HCT116 (cell line): ENCODE data around the gene KIF12. TPM values are rescaled to one million over a fixed set of nuclear protein-coding genes. Genes with fewer than 3 reads are reported as not detected.

ENCODE experiments used
- ATAC-seq: fragments of 200-7000 bp; cut with Tn5 transposase; 2 replicates; pipeline ENCODE4 v1.9.1; 2020; ENCODE audit warnings: mild to moderate bottlenecking, moderate library complexity
- BruUV-seq: library from RNA; stranded (reverse); fragments of 400-500 nt; replicated peaks from 2 replicates; lab custom pipeline; 2021; lab: Mats Ljungman, UMichigan
- CTCF ChIA-PET: fragments of 300-600 bp; sonication (Branson Sonifier 250); formaldehyde crosslinking; loops from one replicate; lab custom pipeline; 2021; ENCODE audit warnings: antibody characterized with exemption; lab: Charles Lee
- POLR2A ChIA-PET: fragments of 300-600, 350-600 bp; sonication (Branson Sonifier 250); formaldehyde crosslinking; loops from one replicate; lab custom pipeline; 2021; ENCODE audit warnings: antibody characterized with exemption; lab: Charles Lee
- RAD21 ChIA-PET, 2 experiments: fragments of 300-600 bp; sonication (Branson Sonifier 250); formaldehyde crosslinking; loops; one replicate each; lab custom pipeline; 2023; ENCODE audit warnings: low total read pairs in 2 of 2; ENCODE audit not compliant: uncharacterized antibody in 2 of 2, unreplicated experiment in 2 of 2, low non-redundant PET in 1 of 2; lab: Charles Lee
- DNase-seq: peaks from one replicate; pipeline ENCODE4 v3.0.0-alpha.2; 2010; ENCODE audit warnings: low read depth, low spot score
- H2AFZ ChIP-seq: fragments of 200-600 bp; shearing (Covaris generic), sonication (generic); 2 replicates; pipeline ENCODE4 v1.6.1; 2017; ENCODE audit warnings: low read depth, mixed run types, mixed read lengths, antibody characterized with exemption, low read length; ENCODE audit not compliant: poor library complexity, severe bottlenecking
- H3K27ac ChIP-seq: 2 replicates; pipeline ENCODE4 v1.5.1; 2012; ENCODE audit warnings: low read depth, low read length
- H3K27me3 ChIP-seq: fragments of 200-600 bp; sonication (generic); 2 replicates; pipeline ENCODE4 v1.6.1; 2016; ENCODE audit warnings: mixed run types, low read length, mixed read lengths; ENCODE audit not compliant: insufficient read depth
- H3K36me3 ChIP-seq, 2 experiments: fragments of 200-500 bp in 1 of 2; fragments of 200-600 bp in 1 of 2; sonication (Bioruptor generic) in 1 of 2; sonication (generic) in 1 of 2; 2 replicates each; pipeline versions ENCODE4 v1.5.1 to v1.6.1; 2014 to 2016; ENCODE audit warnings: low read length in 2 of 2, inconsistent platforms in 1 of 2, mixed read lengths in 1 of 2, mixed run types in 1 of 2; ENCODE audit not compliant: insufficient read depth in 2 of 2, control insufficient read depth in 1 of 2
- H3K4me1 ChIP-seq, 2 experiments: fragments of 200-600 bp in 1 of 2; sonication (generic) in 1 of 2; 2 replicates each; pipeline versions ENCODE4 v1.5.1 to v1.6.1; 2012 to 2017; ENCODE audit warnings: low read length in 2 of 2, inconsistent platforms in 1 of 2, mild to moderate bottlenecking in 1 of 2, mixed read lengths in 1 of 2, mixed run types in 1 of 2, moderate library complexity in 1 of 2; ENCODE audit not compliant: insufficient read depth in 2 of 2, control insufficient read depth in 1 of 2
- H3K4me2 ChIP-seq: fragments of 200-600 bp; sonication (generic); 2 replicates; pipeline ENCODE4 v1.6.1; 2017; ENCODE audit warnings: mixed run types, low read length, mixed read lengths
- H3K4me3 ChIP-seq, 2 experiments: fragments of 200-600 bp in 1 of 2; sonication (generic) in 1 of 2; replicated peaks in 1 of 2; 2 replicates each; pipeline ENCODE4 v1.5.1; 2011 to 2016; ENCODE audit warnings: low read length in 2 of 2, control low read depth in 1 of 2, low read depth in 1 of 2, mild to moderate bottlenecking in 1 of 2, mixed read lengths in 1 of 2, mixed run types in 1 of 2
- H3K79me2 ChIP-seq: fragments of 200-600 bp; sonication (generic); 2 replicates; pipeline ENCODE4 v1.6.1; 2017; ENCODE audit warnings: mild to moderate bottlenecking, mixed run types, low read length, moderate library complexity, mixed read lengths; ENCODE audit not compliant: insufficient read depth
- H3K9ac ChIP-seq: fragments of 200-600 bp; sonication (generic); 2 replicates; pipeline ENCODE4 v1.6.1; 2016; ENCODE audit warnings: low read length, mixed read lengths
- H3K9me2 ChIP-seq: fragments of 200-600 bp; sonication (generic), shearing (Covaris generic); 2 replicates; pipeline ENCODE4 v1.6.1; 2017; ENCODE audit warnings: mixed run types, mild to moderate bottlenecking, moderate library complexity; ENCODE audit not compliant: insufficient read depth
- H3K9me3 ChIP-seq, 2 experiments: fragments of 200-500 bp in 1 of 2; fragments of 200-600 bp in 1 of 2; sonication (Bioruptor generic) in 1 of 2; sonication (generic) in 1 of 2; 2 replicates each; pipeline ENCODE4 v1.6.1; 2014 to 2017; ENCODE audit warnings: low read length in 2 of 2, mixed read lengths in 2 of 2, inconsistent platforms in 1 of 2, low read depth in 1 of 2, mild to moderate bottlenecking in 1 of 2, mixed run types in 1 of 2, moderate library complexity in 1 of 2; ENCODE audit not compliant: control insufficient read depth in 1 of 2, insufficient read depth in 1 of 2
- H4K20me1 ChIP-seq: fragments of 200-600 bp; sonication (generic), shearing (Covaris generic); 2 replicates; pipeline ENCODE4 v1.6.1; 2017; ENCODE audit warnings: mixed run types, mild to moderate bottlenecking, moderate library complexity; ENCODE audit not compliant: insufficient read depth
- CBX3 ChIP-seq: IDR thresholded peaks from 2 replicates; pipeline ENCODE4 v1.6.1; 2012; ENCODE audit warnings: low read depth
- CEBPB ChIP-seq: IDR thresholded peaks from 2 replicates; pipeline ENCODE4 v1.6.1; 2012; ENCODE audit warnings: low read depth
- EGR1 ChIP-seq: IDR thresholded peaks from 2 replicates; pipeline ENCODE4 v1.6.1; 2012; ENCODE audit warnings: low read depth
- EZH2 ChIP-seq: fragments of 200-600 bp; sonication (generic); IDR thresholded peaks from 2 replicates; pipeline ENCODE4 v1.6.1; 2017; ENCODE audit warnings: antibody characterized with exemption, mixed run types
- FOSL1 ChIP-seq: IDR thresholded peaks from 2 replicates; pipeline ENCODE4 v1.6.1; 2012; ENCODE audit warnings: low read depth
- SIN3A ChIP-seq: IDR thresholded peaks from 2 replicates; pipeline ENCODE4 v1.6.1; 2012; ENCODE audit warnings: low read depth
- YY1 ChIP-seq: IDR thresholded peaks from 2 replicates; pipeline ENCODE4 v1.6.1; 2011; ENCODE audit warnings: low read length, low read depth, moderate library complexity, mild to moderate bottlenecking; ENCODE audit not compliant: insufficient replicate concordance; ENCODE audit errors: extremely low read depth
- ZFX ChIP-seq: fragments of 450-650 bp; IDR thresholded peaks from 2 replicates; pipeline ENCODE4 v1.6.1; 2017
- ZNF274 ChIP-seq: fragments of 200-500 bp; sonication (Bioruptor generic); IDR thresholded peaks from 2 replicates; pipeline ENCODE4 v1.6.1; 2014; ENCODE audit warnings: mild to moderate bottlenecking, low read depth, low read length, inconsistent platforms
- intact Hi-C: fragments of 100-400 bp; cut with micrococcal nuclease; formaldehyde crosslinking; loops from 2 replicates; pipeline ENCODE4 v1.10.0; 2022
- total RNA-seq: library from RNA; stranded (reverse); gene quantifications from one replicate; pipeline ENCODE4 v1.2.1, GENCODE V29; 2021; ENCODE audit not compliant: unreplicated experiment
- TF ChIP-seq, protein P1 (sequence below): IDR thresholded peaks from 2 replicates; pipeline ENCODE4 v1.6.1; 2012
- TF ChIP-seq, protein P2 (sequence below): IDR thresholded peaks from 2 replicates; pipeline ENCODE4 v1.6.1; 2012; ENCODE audit warnings: low read depth
- TF ChIP-seq, protein P3 (sequence below): IDR thresholded peaks from 2 replicates; pipeline ENCODE4 v1.6.1; 2012

KIF12 gene
- total RNA-seq, 1 experiment from 2014 or later: 6.4 TPM

GRCh38 chr9:114117996-114118830 is 19.1 kb upstream of the KIF12 start:
- ChIA-PET RAD21 (no interaction called here), POLR2A (no interaction called here), CTCF (no interaction called here)
- Histone ChIP-seq H3K9me2 (no peaks in the 10 kb centered on the region), H3K4me3 (no peak overlapping the region), H3K27ac (no peak overlapping the region), H2AFZ (no peak overlapping the region), H3K9me3 (no peaks in the 10 kb centered on the region), H3K36me3 (no peaks in the 10 kb centered on the region), H3K9ac (no peak overlapping the region), H3K4me2 (no peak overlapping the region), H3K79me2 (no peaks in the 10 kb centered on the region), H3K4me1 (no peaks in the 10 kb centered on the region), H3K27me3 (peaks cover 17% of the 10 kb centered on the region; the same call in 1 of the 2 replicates), H4K20me1 (no peaks in the 10 kb centered on the region)
- TF ChIP-seq EZH2 (no peak), EGR1 (no peak), YY1 (no peak), SIN3A (no peak), CEBPB (no peak), CBX3 (no peak), ZNF274 (no peak), ZFX (no peak), FOSL1 (no peak)
- TF ChIP-seq, protein P1, sequence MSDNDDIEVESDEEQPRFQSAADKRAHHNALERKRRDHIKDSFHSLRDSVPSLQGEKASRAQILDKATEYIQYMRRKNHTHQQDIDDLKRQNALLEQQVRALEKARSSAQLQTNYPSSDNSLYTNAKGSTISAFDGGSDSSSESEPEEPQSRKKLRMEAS: no peak
- TF ChIP-seq, protein P2, sequence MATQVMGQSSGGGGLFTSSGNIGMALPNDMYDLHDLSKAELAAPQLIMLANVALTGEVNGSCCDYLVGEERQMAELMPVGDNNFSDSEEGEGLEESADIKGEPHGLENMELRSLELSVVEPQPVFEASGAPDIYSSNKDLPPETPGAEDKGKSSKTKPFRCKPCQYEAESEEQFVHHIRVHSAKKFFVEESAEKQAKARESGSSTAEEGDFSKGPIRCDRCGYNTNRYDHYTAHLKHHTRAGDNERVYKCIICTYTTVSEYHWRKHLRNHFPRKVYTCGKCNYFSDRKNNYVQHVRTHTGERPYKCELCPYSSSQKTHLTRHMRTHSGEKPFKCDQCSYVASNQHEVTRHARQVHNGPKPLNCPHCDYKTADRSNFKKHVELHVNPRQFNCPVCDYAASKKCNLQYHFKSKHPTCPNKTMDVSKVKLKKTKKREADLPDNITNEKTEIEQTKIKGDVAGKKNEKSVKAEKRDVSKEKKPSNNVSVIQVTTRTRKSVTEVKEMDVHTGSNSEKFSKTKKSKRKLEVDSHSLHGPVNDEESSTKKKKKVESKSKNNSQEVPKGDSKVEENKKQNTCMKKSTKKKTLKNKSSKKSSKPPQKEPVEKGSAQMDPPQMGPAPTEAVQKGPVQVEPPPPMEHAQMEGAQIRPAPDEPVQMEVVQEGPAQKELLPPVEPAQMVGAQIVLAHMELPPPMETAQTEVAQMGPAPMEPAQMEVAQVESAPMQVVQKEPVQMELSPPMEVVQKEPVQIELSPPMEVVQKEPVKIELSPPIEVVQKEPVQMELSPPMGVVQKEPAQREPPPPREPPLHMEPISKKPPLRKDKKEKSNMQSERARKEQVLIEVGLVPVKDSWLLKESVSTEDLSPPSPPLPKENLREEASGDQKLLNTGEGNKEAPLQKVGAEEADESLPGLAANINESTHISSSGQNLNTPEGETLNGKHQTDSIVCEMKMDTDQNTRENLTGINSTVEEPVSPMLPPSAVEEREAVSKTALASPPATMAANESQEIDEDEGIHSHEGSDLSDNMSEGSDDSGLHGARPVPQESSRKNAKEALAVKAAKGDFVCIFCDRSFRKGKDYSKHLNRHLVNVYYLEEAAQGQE: no peak
- TF ChIP-seq, protein P3, sequence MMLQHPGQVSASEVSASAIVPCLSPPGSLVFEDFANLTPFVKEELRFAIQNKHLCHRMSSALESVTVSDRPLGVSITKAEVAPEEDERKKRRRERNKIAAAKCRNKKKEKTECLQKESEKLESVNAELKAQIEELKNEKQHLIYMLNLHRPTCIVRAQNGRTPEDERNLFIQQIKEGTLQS: no peak
- ATAC-seq (no peak), DNase-seq (no peak)
- intact Hi-C loops: no loop called here
- BruUV-seq: no TSS peak
